ENCODE results near the gene ZNF593OS. TPM values are rescaled to one million over a fixed set of nuclear protein-coding genes. Genes with fewer than 3 reads are reported as not detected.
A peak's percentile ranks its signal among the peaks of the same experiment; 100 is the strongest.

The ZNF593OS gene
- total RNA-seq, 1 experiment from 2014 or later = not detected

- Mint-ChIP-seq H3K4me1 (peaks cover 37 to 63% of the 10 kb centered on the region in 2 experiments), H3K27me3 (ENCODE audit: low read depth) (peaks cover 60% of the 10 kb centered on the region), H3K9me3 (peaks cover 0 to 4% of the 10 kb centered on the region in 2 experiments; a peak in 1 of 5 replicates), H3K4me3 (peak overlapping the region in 1 of 2 experiments; percentile 13; a peak in 1 of 5 replicates), H3K27ac (no peak overlapping the region; a peak in 1 of 7 replicates), H3K36me3 (ENCODE audit: insufficient read depth in 1 of 3, low read depth in 3 of 3) (peaks cover 0 to 8% (median 7%) of the 10 kb centered on the region in 3 experiments; a peak in 3 of 7 replicates)
- no peaks in the 10 kb centered on the region for H3K9me3 ChIP-seq (ENCODE audit: control insufficient read depth, low read depth, low read length)
- H3K27me3 ChIP-seq (ENCODE audit: insufficient read depth, low read length) = peaks cover 16% of the 10 kb centered on the region; the same call in 1 of the 2 replicates
- no peak overlapping the region for H2AFZ ChIP-seq (ENCODE audit: low read length)
- no peak overlapping the region for H2BK120ac ChIP-seq (ENCODE audit: low read depth, low read length, poor library complexity, severe bottlenecking)
- H4K5ac ChIP-seq (ENCODE audit: insufficient read length, low read depth, low read length) = no peak overlapping the region
- no peak overlapping the region for H3K18ac ChIP-seq (ENCODE audit: insufficient read length, low read depth, low read length)
- H4K91ac ChIP-seq (ENCODE audit: insufficient read length, low read depth, low read length) = no peak overlapping the region
- H2BK20ac ChIP-seq (ENCODE audit: low read depth, low read length, poor library complexity, severe bottlenecking) = no peak overlapping the region
- H3T11ph ChIP-seq (ENCODE audit: low read length) = no peak overlapping the region
- no peak overlapping the region for H2BK5ac ChIP-seq (ENCODE audit: insufficient read length, low read length)
- H3K56ac ChIP-seq (ENCODE audit: insufficient read length, low read depth, low read length) = no peak overlapping the region
- no peak for DNase-seq
- H3K14ac ChIP-seq (ENCODE audit: insufficient read depth, low read length) = no peak overlapping the region
- peaks cover 6% of the 10 kb centered on the region; the same call in 1 of the 2 replicates for H3K4me1 ChIP-seq (ENCODE audit: insufficient read depth, low read length)
- no peak overlapping the region for H4K8ac ChIP-seq (replicated peaks; ENCODE audit: insufficient read length, low read depth, low read length)
- H3K23me2 ChIP-seq (ENCODE audit: insufficient read length, low read depth, low read length, poor library complexity, severe bottlenecking) = peaks cover 19% of the 10 kb centered on the region
- no peak overlapping the region for H3K23ac ChIP-seq (ENCODE audit: insufficient read length, low read depth, low read length)
- H3K79me2 ChIP-seq (ENCODE audit: insufficient read depth, low read length) = peaks cover 4% of the 10 kb centered on the region; the same call in 1 of the 2 replicates
- H3K79me1 ChIP-seq (ENCODE audit: insufficient read depth, low read depth, low read length, poor library complexity, severe bottlenecking) = peaks cover 4% of the 10 kb centered on the region
- no peak overlapping the region for H3K9ac ChIP-seq (ENCODE audit: extremely low read depth, insufficient read length, low read length)
- no peak overlapping the region for H2BK12ac ChIP-seq (ENCODE audit: insufficient read length, low read depth, low read length)
- H3K27ac ChIP-seq (ENCODE audit: insufficient read length, low read depth, low read length) = no peak overlapping the region
- no peak overlapping the region for H2BK15ac ChIP-seq (ENCODE audit: low read depth, low read length)
- no peak for TF ChIP-seq CTCF (conservative IDR thresholded peaks at IDR 0.05)
- H3K4me2 ChIP-seq (ENCODE audit: insufficient read depth, insufficient read length, low read length) = no peak overlapping the region
- no peak overlapping the region for H2AK5ac ChIP-seq (ENCODE audit: insufficient read length, low read length)
- WGBS (ENCODE audit: extremely low coverage, insufficient read length, low lambda C conversion rate) = no CpG with 5 or more reads among the region's 4 CpGs
- no peak overlapping the region for H3K4ac ChIP-seq (ENCODE audit: low read depth, low read length)
- no peaks in the 10 kb centered on the region for H4K20me1 ChIP-seq (ENCODE audit: control insufficient read depth, insufficient read depth, insufficient read length)
These were observed 4.8 kb downstream of the ZNF593OS start for GRCh38 chr1:26166719-26167281.

Measured in H9 (cell line).